Suprapubic skin (tissue), 4 donors: ENCODE data around the gene ITGA2. TPM values are rescaled to one million over a fixed set of nuclear protein-coding genes. Genes with fewer than 3 reads are reported as not detected.
A peak's percentile ranks its signal among the peaks of the same experiment; 100 is the strongest.

Experiments
- DNase-seq, 2 donors: peaks; one replicate each; pipeline ENCODE4 v3.0.0-alpha.2; 2019; ENCODE audit warnings: low spot score in 2 of 2
- H3K27ac ChIP-seq: fragments of 200-600 bp; sonication (generic); one replicate; pipeline ENCODE4 v1.5.1; 2019
- H3K27me3 ChIP-seq: fragments of 200-600 bp; sonication (generic); one replicate; pipeline ENCODE4 v1.5.1; 2019
- H3K36me3 ChIP-seq: fragments of 200-600 bp; sonication (generic); one replicate; pipeline ENCODE4 v1.5.1; 2019
- H3K4me1 ChIP-seq: fragments of 200-600 bp; sonication (generic); one replicate; pipeline ENCODE4 v1.5.1; 2019
- H3K4me3 ChIP-seq: fragments of 200-600 bp; sonication (generic); one replicate; pipeline ENCODE4 v1.5.1; 2019; ENCODE audit warnings: mild to moderate bottlenecking
- H3K9me3 ChIP-seq: fragments of 200-600 bp; sonication (generic); one replicate; pipeline ENCODE4 v1.5.1; 2019
- CTCF ChIP-seq, 2 donors: fragments of 200-600 bp in 1 of 2; fragments of 450-650 bp in 1 of 2; sonication (generic) in 1 of 2; IDR thresholded peaks; one replicate each; pipeline ENCODE4 v1.5.1; 2016 to 2019; ENCODE audit warnings: antibody characterized with exemption in 2 of 2, mild to moderate bottlenecking in 1 of 2, moderate library complexity in 1 of 2
- EP300 ChIP-seq: sonication (generic); formaldehyde crosslinking; IDR thresholded peaks from one replicate; pipeline ENCODE4 v1.6.1; 2017; ENCODE audit warnings: antibody characterized with exemption
- POLR2A ChIP-seq, 2 donors: fragments of 450-650 bp; IDR thresholded peaks; one replicate each; pipeline ENCODE4 v1.6.1; 2017; ENCODE audit warnings: antibody characterized with exemption in 2 of 2, mild to moderate bottlenecking in 2 of 2, moderate library complexity in 2 of 2
- POLR2AphosphoS5 ChIP-seq, 3 donors: sonication (generic); formaldehyde crosslinking; IDR thresholded peaks; one replicate each; pipeline ENCODE4 v1.6.1; 2017; ENCODE audit warnings: antibody characterized with exemption in 3 of 3
- WGBS: methylation state at CpG from one replicate; pipeline ENCODE4 v1.1.5; 2018; 5-methylcytosine and 5-hydroxymethylcytosine counted together
- total RNA-seq, 4 donors: library from RNA; depleted of rRNA; stranded (reverse); fragments of >200 nt; gene quantifications; one replicate each; pipeline ENCODE4 v1.1.0, GENCODE V29; 2016

ITGA2 gene
- total RNA-seq, 4 donors from 2014 or later, result 29.3 to 54.5 (median 34.3) TPM

DNA sequence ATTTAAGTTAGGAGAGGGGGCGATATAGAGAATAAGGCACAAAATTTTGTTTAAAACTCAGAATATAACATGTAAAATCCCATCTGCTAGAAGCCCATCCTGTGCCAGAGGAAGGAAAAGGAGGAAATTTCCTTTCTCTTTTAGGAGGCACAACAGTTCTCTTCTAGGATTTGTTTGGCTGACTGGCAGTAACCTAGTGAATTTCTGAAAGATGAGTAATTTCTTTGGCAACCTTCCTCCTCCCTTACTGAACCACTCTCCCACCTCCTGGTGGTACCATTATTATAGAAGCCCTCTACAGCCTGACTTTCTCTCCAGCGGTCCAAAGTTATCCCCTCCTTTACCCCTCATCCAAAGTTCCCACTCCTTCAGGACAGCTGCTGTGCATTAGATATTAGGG, 102.1 kb downstream of the ITGA2 start:
- peaks cover 10% of the 10 kb centered on the region for H3K36me3 ChIP-seq
- H3K9me3 ChIP-seq, result no peaks in the 10 kb centered on the region
- no peak overlapping the region for H3K4me3 ChIP-seq
- WGBS, result 83% methylated on average over 2 of the region's 2 CpGs
- TF ChIP-seq POLR2AphosphoS5 (IDR thresholded peaks at IDR 0.05) (no peak), POLR2A (IDR thresholded peaks at IDR 0.05) (no peak), CTCF (IDR thresholded peaks at IDR 0.05) (no peak), EP300 (no peak)
- H3K4me1 ChIP-seq, result no peaks in the 10 kb centered on the region
- no peaks in the 10 kb centered on the region for H3K27me3 ChIP-seq
- no peak for DNase-seq
- H3K27ac ChIP-seq, result no peak overlapping the region

DNA sequence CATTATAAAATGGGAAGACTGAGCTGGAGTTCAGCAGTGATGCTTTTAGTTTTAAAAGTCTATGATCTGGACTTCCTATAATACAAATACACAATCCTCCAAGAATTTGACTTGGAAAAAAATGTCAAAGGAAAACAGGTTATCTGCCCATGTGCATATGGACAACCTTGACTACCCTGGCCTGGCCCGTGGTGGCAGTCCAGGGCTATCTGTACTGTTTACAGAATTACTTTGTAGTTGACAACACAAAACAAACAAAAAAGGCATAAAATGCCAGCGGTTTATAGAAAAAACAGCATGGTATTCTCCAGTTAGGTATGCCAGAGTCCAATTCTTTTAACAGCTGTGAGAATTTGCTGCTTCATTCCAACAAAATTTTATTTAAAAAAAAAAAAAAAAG, 103.1 kb downstream of the ITGA2 start:
- Histone ChIP-seq H3K36me3 (peaks cover 19% of the 10 kb centered on the region), H3K4me3 (no peak overlapping the region), H3K27me3 (no peaks in the 10 kb centered on the region), H3K4me1 (no peaks in the 10 kb centered on the region), H3K27ac (no peak overlapping the region), H3K9me3 (no peaks in the 10 kb centered on the region)
- no peak for TF ChIP-seq CTCF (IDR thresholded peaks at IDR 0.05)
- no peak for TF ChIP-seq POLR2A (IDR thresholded peaks at IDR 0.05)
- TF ChIP-seq EP300, result no peak
- TF ChIP-seq POLR2AphosphoS5 (IDR thresholded peaks at IDR 0.05), result no peak
- 77% methylated on average over 2 of the region's 2 CpGs for WGBS
- DNase-seq, result no peak

DNA sequence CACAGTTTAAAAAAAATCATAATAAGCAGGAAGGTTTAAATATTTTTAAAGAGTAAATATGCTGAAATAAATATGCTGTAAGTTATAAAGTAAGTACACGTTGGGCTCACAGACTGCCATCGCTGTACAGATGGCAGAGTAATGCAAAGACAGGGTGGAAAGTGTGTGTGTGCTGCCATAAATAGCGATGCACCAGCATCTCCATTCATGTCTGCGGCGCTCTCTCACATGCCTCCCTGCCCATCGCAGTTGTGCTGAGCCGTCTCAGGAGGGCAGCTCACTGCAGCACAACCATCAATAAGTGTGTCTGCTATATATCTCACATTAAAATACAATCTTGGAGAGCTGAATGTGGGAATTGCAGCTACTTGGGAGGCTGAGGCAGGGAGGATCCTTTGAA, 106.1 kb downstream of the ITGA2 start:
- TF ChIP-seq EP300 (no peak), POLR2A (IDR thresholded peaks at IDR 0.05) (no peak), POLR2AphosphoS5 (IDR thresholded peaks at IDR 0.05) (no peak), CTCF (IDR thresholded peaks at IDR 0.05) (no peak)
- H3K9me3 ChIP-seq, result no peaks in the 10 kb centered on the region
- WGBS, result 68% methylated on average over 7 of the region's 7 CpGs
- no peak overlapping the region for H3K4me3 ChIP-seq
- no peak for DNase-seq
- no peaks in the 10 kb centered on the region for H3K4me1 ChIP-seq
- no peak overlapping the region for H3K27ac ChIP-seq
- peaks cover 45% of the 10 kb centered on the region for H3K36me3 ChIP-seq
- no peaks in the 10 kb centered on the region for H3K27me3 ChIP-seq

- no peak overlapping the region for H3K4me3 ChIP-seq
- no peak overlapping the region for H3K27ac ChIP-seq
- TF ChIP-seq POLR2A (IDR thresholded peaks at IDR 0.05), result no peak
- TF ChIP-seq POLR2AphosphoS5 (IDR thresholded peaks at IDR 0.05), result no peak
- peak; percentile 71 to 90 for TF ChIP-seq CTCF (IDR thresholded peaks at IDR 0.05)
- no peaks in the 10 kb centered on the region for H3K4me1 ChIP-seq
- 11% methylated on average over 3 of the region's 3 CpGs for WGBS
- H3K9me3 ChIP-seq, result no peaks in the 10 kb centered on the region
- peak; percentile 70 to 80 for DNase-seq
- no peaks in the 10 kb centered on the region for H3K27me3 ChIP-seq
- peaks cover 48% of the 10 kb centered on the region for H3K36me3 ChIP-seq
Measured at GRCh38 chr5:53095931-53096525, 106.9 kb downstream of the ITGA2 start.

GRCh38 chr5:53099546-53099945, 110.4 kb downstream of the ITGA2 start:
- TF ChIP-seq POLR2A (IDR thresholded peaks at IDR 0.05), result no peak
- no peak for TF ChIP-seq CTCF (IDR thresholded peaks at IDR 0.05)
- no peak for TF ChIP-seq EP300
- no peak for TF ChIP-seq POLR2AphosphoS5 (IDR thresholded peaks at IDR 0.05)
- no peak for DNase-seq
- no peak overlapping the region for H3K27ac ChIP-seq
- H3K27me3 ChIP-seq, result no peaks in the 10 kb centered on the region
- no peaks in the 10 kb centered on the region for H3K9me3 ChIP-seq
- H3K4me3 ChIP-seq, result no peak overlapping the region
- no peaks in the 10 kb centered on the region for H3K4me1 ChIP-seq
- peaks cover 61% of the 10 kb centered on the region for H3K36me3 ChIP-seq
- WGBS, result 71% methylated on average over 2 of the region's 2 CpGs
